Lung (tissue), 12 donors: Measurements from ENCODE around the gene GPM6B. TPM values are rescaled to one million over a fixed set of nuclear protein-coding genes. Genes with fewer than 3 reads are reported as not detected.

Source experiments
- ATAC-seq: fragments of 200-7000 bp; cut with Tn5 transposase; one replicate; pipeline ENCODE4 v1.9.1; 2020; ENCODE audit warnings: moderate number of reproducible peaks; ENCODE audit not compliant: insufficient read depth, low FRiP score
- DNase-seq, 3 donors: peaks; one replicate each; pipeline ENCODE4 v3.0.0-alpha.2; 2013 to 2017
- H3K27ac ChIP-seq, 2 donors: one replicate each; pipeline ENCODE4 v1.5.1; 2013; ENCODE audit warnings: mild to moderate bottlenecking in 2 of 2, moderate library complexity in 2 of 2, control low read depth in 1 of 2, inconsistent platforms in 1 of 2, low read depth in 1 of 2, low read length in 1 of 2
- H3K27me3 ChIP-seq, 3 donors: one replicate each; pipeline ENCODE4 v1.5.1; 2013; ENCODE audit warnings: low read length in 2 of 3; ENCODE audit not compliant: control insufficient read depth in 3 of 3, insufficient read depth in 3 of 3
- H3K36me3 ChIP-seq, 4 donors: one replicate each; pipeline ENCODE4 v1.5.1; 2013; ENCODE audit warnings: low read length in 4 of 4, mild to moderate bottlenecking in 1 of 4, moderate library complexity in 1 of 4; ENCODE audit not compliant: control insufficient read depth in 4 of 4, insufficient read depth in 4 of 4
- H3K4me1 ChIP-seq, 5 donors: one replicate each; pipeline ENCODE4 v1.5.1; 2013; ENCODE audit warnings: low read length in 5 of 5, mild to moderate bottlenecking in 2 of 5, moderate library complexity in 1 of 5; ENCODE audit not compliant: control insufficient read depth in 5 of 5, insufficient read depth in 5 of 5
- H3K4me3 ChIP-seq: one replicate; pipeline ENCODE4 v1.5.1; 2013; ENCODE audit warnings: mild to moderate bottlenecking, control low read depth, moderate library complexity
- H3K9ac ChIP-seq, 2 donors: one replicate each; pipeline ENCODE4 v1.5.1; 2013; ENCODE audit warnings: low read length in 2 of 2, control low read depth in 1 of 2; ENCODE audit not compliant: insufficient read depth in 1 of 2
- H3K9me3 ChIP-seq, 4 donors: one replicate each; pipeline ENCODE4 v1.5.1; 2013; ENCODE audit warnings: low read length in 3 of 4, mild to moderate bottlenecking in 1 of 4, moderate library complexity in 1 of 4; ENCODE audit not compliant: control insufficient read depth in 4 of 4, insufficient read depth in 3 of 4
- WGBS, 2 donors: extraction: QIAGEN DNeasy Blood & Tissue Kit; methylation state at CpG; one replicate each; pipeline ENCODE4 v1.1.7; 2013; 5-methylcytosine and 5-hydroxymethylcytosine counted together
- polyA plus RNA-seq, 2 donors: library from polyadenylated mRNA; stranded (reverse); fragments of 200-250 nt; gene quantifications; one replicate each; pipeline ENCODE4 v1.2.1, GENCODE V29; 2013
- total RNA-seq, 2 donors: library from RNA; depleted of rRNA in 1 of 2; stranded (reverse); fragments of >200 nt in 1 of 2; gene quantifications; one replicate each; pipeline ENCODE4 v1.2.1, GENCODE V29; 2014 to 2021
- TF ChIP-seq, protein P1 (sequence below): IDR thresholded peaks from 2 replicates; pipeline ENCODE4 v1.5.1; 2012; ENCODE audit warnings: mild to moderate bottlenecking; ENCODE audit errors: control extremely low read depth, extremely low read depth
- donor health status: control.
- donor health status: control.
- donor health status: Bipolar disorder and iron deficiency.
- donor health status: healthy.
- donor health status: DM: yes; HTN: yes; CAD: no.

The GPM6B gene
- total and polyA plus RNA-seq, 4 donors, result 3.9 to 18.0 (median 9.5) TPM

DNA sequence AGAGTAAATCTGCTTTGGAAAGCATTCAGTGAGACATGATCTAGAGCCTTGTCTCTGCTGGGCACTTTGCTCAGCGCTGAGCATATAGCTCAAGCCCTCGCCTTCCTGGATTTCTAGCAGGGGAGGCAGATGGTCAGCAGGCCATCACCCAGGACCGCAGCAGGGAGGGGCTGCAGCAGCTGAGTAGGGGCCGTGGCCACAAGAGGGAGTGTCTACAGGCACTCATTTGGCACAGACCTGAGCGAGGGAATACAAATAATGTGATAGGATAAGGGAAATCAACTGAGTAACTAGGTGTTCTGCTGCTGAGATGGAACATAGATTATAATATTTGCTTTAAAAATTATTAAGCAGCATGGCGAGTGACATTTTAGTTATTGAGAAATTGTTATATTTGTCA is 52.1 kb downstream of the GPM6B start:
- WGBS, 2 donors, result 65 to 68% methylated on average over 6 of the region's 6 CpGs
- Histone ChIP-seq H3K4me3 (no peak overlapping the region), H3K36me3 (peaks cover 0 to 33% (median 10%) of the 10 kb centered on the region in 4 donors), H3K27ac (peak overlapping the region; percentile 45), H3K27me3 (peaks cover 0 to 25% (median 0%) of the 10 kb centered on the region in 3 donors), H3K9ac (no peak overlapping the region), H3K9me3 (peaks cover 0 to 1% (median 0%) of the 10 kb centered on the region in 4 donors), H3K4me1 (peaks cover 0 to 17% (median 6%) of the 10 kb centered on the region in 5 donors)
- DNase-seq, result peak in 2 of 3 donors; percentile 35 to 41
- no peak for ATAC-seq
- TF ChIP-seq, protein P1, sequence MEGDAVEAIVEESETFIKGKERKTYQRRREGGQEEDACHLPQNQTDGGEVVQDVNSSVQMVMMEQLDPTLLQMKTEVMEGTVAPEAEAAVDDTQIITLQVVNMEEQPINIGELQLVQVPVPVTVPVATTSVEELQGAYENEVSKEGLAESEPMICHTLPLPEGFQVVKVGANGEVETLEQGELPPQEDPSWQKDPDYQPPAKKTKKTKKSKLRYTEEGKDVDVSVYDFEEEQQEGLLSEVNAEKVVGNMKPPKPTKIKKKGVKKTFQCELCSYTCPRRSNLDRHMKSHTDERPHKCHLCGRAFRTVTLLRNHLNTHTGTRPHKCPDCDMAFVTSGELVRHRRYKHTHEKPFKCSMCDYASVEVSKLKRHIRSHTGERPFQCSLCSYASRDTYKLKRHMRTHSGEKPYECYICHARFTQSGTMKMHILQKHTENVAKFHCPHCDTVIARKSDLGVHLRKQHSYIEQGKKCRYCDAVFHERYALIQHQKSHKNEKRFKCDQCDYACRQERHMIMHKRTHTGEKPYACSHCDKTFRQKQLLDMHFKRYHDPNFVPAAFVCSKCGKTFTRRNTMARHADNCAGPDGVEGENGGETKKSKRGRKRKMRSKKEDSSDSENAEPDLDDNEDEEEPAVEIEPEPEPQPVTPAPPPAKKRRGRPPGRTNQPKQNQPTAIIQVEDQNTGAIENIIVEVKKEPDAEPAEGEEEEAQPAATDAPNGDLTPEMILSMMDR, result no peak

- Histone ChIP-seq H3K9me3 (peaks cover 0 to 1% (median 0%) of the 10 kb centered on the region in 4 donors), H3K4me3 (no peak overlapping the region), H3K27ac (peak overlapping the region; percentile 28 to 45), H3K27me3 (peaks cover 0 to 25% (median 2%) of the 10 kb centered on the region in 3 donors), H3K4me1 (peaks cover 0 to 17% (median 6%) of the 10 kb centered on the region in 5 donors), H3K36me3 (peaks cover 0 to 28% (median 10%) of the 10 kb centered on the region in 4 donors), H3K9ac (no peak overlapping the region)
- no peak for DNase-seq
- no peak for ATAC-seq
- 13 to 49% methylated on average over 6 to 7 of the region's 7 CpGs for WGBS, 2 donors
- TF ChIP-seq, protein P1, result no peak
Observed at GRCh38 chrX:13764281-13764680, 52.6 kb downstream of the GPM6B start.

DNA sequence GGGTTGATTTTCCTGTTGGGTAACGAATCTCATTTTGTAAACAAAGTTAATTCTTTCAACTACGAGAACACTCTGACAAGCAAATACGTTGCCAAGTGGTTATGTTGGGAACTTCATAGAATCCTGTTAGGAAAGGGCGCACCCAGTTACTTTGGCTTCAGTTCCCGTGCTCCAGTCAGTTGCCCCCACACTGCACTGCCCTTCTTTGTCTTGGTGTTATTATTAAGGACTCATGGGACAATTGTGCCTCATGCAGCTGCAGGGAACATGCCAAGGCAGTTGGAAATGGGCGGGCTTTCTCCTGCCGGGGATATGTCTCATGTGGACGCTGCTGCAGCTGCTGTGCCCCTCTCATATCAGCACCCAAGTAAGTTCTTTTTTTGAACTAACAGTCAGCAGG is 53.4 kb downstream of the GPM6B start:
- peaks cover 0 to 17% (median 6%) of the 10 kb centered on the region in 5 donors for H3K4me1 ChIP-seq
- no peak overlapping the region for H3K9ac ChIP-seq
- TF ChIP-seq, protein P1, result no peak
- peaks cover 0 to 25% (median 6%) of the 10 kb centered on the region in 3 donors for H3K27me3 ChIP-seq
- 46 to 60% methylated on average over 8 of the region's 8 CpGs for WGBS, 2 donors
- DNase-seq, result peak; percentile 43 to 55 (median 45)
- H3K36me3 ChIP-seq, result peaks cover 0 to 30% (median 12%) of the 10 kb centered on the region in 4 donors
- peaks cover 0 to 1% (median 0%) of the 10 kb centered on the region in 4 donors for H3K9me3 ChIP-seq
- no peak overlapping the region for H3K4me3 ChIP-seq
- ATAC-seq, result no peak
- no peak overlapping the region for H3K27ac ChIP-seq
